Bronchial epithelial cell (primary cell): ENCODE measurements around the gene PDGFC. TPM values are rescaled to one million over a fixed set of nuclear protein-coding genes. Genes with fewer than 3 reads are reported as not detected.
"Not testable (repeated sequence)": the region's sequence is repeated elsewhere in the genome, so short reads cannot be mapped to it uniquely, and the experiment has no call there.

Experiments
- DNase-seq: peaks from one replicate; pipeline ENCODE4 v3.0.0-alpha.2; 2010; ENCODE audit warnings: low read depth
- FAIRE-seq: peaks from 2 replicates; lab custom pipeline; 2011; peaks lifted over from hg19 to GRCh38; lab: Jason Lieb, UNC
- H3K27me3 ChIP-seq: 2 replicates; pipeline ENCODE4 v1.5.1; 2011; ENCODE audit warnings: low read length; ENCODE audit not compliant: control insufficient read depth, insufficient read depth
- H3K36me3 ChIP-seq: 2 replicates; pipeline ENCODE4 v1.5.1; 2011; ENCODE audit warnings: low read length; ENCODE audit not compliant: control insufficient read depth, insufficient read depth
- H3K4me3 ChIP-seq: 2 replicates; pipeline ENCODE4 v1.5.1; 2011; ENCODE audit warnings: mild to moderate bottlenecking, low read depth, low read length, control low read depth
- total RNA-seq: library from RNA; depleted of rRNA; stranded (reverse); fragments of >200 nt; gene quantifications from 2 replicates; pipeline ENCODE4 v1.2.1, GENCODE V29; 2014
- TF ChIP-seq, protein P1 (sequence below): IDR thresholded peaks from 2 replicates; pipeline ENCODE4 v1.5.1; 2011; ENCODE audit warnings: mild to moderate bottlenecking, moderate library complexity, low read length, control low read depth, inconsistent platforms; ENCODE audit not compliant: insufficient read depth, severe bottlenecking

The PDGFC gene
- total RNA-seq, 1 donor from 2014 or later, result 38.7 TPM

DNA sequence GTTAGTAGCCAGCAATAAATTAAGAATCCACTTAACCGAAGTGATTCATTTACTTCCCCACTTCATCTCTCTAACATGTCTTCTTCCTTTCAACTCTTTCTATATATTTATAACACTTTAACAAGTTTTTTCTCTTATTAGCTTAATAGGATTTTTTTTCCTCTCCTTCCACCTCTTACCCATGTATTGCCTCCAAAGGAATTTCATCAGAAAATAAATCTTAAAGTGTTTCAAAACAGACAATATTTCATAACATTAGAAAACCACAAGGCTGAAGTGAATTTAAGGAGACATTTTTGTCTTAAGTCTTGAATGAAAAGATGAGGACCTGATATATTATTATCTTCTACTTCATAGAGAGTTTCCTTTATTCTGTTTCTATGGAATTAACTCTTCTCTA, 101.5 kb downstream of the PDGFC start:
- DNase-seq (no peak), FAIRE-seq (no peak)
- H3K36me3 ChIP-seq, result no peaks in the 10 kb centered on the region
- no peak overlapping the region for H3K4me3 ChIP-seq
- TF ChIP-seq, protein P1, sequence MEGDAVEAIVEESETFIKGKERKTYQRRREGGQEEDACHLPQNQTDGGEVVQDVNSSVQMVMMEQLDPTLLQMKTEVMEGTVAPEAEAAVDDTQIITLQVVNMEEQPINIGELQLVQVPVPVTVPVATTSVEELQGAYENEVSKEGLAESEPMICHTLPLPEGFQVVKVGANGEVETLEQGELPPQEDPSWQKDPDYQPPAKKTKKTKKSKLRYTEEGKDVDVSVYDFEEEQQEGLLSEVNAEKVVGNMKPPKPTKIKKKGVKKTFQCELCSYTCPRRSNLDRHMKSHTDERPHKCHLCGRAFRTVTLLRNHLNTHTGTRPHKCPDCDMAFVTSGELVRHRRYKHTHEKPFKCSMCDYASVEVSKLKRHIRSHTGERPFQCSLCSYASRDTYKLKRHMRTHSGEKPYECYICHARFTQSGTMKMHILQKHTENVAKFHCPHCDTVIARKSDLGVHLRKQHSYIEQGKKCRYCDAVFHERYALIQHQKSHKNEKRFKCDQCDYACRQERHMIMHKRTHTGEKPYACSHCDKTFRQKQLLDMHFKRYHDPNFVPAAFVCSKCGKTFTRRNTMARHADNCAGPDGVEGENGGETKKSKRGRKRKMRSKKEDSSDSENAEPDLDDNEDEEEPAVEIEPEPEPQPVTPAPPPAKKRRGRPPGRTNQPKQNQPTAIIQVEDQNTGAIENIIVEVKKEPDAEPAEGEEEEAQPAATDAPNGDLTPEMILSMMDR, result no peak
- no peaks in the 10 kb centered on the region for H3K27me3 ChIP-seq

DNA sequence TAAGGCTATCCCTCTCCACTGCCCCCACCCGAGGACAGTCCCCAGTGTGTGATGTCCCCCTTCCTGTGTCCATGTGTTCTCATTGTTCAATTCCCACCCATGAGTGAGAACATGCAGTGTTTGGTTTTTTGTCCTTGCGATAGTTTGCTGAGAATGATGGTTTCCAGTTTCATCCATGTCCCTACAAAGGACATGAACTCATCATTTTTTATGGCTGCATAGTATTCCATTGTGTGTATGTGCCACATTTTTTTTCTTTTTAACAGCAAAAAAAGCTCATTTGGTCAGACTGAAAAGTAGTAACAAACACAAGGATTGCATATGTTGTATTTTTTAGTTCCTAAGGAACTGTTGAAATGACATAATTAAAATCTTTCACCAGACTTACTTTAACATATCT, 105.5 kb downstream of the PDGFC start:
- H3K4me3 ChIP-seq, FAIRE-seq, DNase-seq, H3K36me3 ChIP-seq, H3K27me3 ChIP-seq: not testable (repeated sequence)

DNA sequence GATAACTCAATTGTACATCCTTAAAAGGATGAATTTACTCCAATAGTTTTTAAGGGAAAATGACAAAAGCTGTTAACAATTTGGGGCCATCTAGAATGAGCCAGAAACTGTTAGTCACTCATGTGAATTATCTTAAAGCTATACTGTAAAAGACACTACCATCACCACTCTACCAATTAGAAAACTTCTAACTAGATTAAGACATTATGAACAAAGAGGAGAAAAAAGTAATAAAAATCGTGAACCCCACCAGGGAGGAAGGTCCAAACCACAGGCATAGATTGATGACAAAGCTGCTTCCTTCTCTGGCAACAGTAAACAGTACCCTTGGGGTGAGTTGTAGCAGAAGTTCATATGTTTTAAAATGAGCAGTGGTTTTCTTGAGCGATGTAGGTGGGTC, 106.1 kb downstream of the PDGFC start:
- TF ChIP-seq, protein P1, result no peak
- Histone ChIP-seq H3K36me3 (no peaks in the 10 kb centered on the region), H3K27me3 (no peaks in the 10 kb centered on the region), H3K4me3 (no peak overlapping the region)
- DNase-seq (no peak), FAIRE-seq (no peak)

GRCh38 chr4:156858071-156858470, 113.5 kb downstream of the PDGFC start:
- no peak for DNase-seq
- no peak for FAIRE-seq
- Histone ChIP-seq H3K27me3 (no peaks in the 10 kb centered on the region), H3K4me3 (no peak overlapping the region), H3K36me3 (no peaks in the 10 kb centered on the region)
- TF ChIP-seq, protein P1, result no peak

DNA sequence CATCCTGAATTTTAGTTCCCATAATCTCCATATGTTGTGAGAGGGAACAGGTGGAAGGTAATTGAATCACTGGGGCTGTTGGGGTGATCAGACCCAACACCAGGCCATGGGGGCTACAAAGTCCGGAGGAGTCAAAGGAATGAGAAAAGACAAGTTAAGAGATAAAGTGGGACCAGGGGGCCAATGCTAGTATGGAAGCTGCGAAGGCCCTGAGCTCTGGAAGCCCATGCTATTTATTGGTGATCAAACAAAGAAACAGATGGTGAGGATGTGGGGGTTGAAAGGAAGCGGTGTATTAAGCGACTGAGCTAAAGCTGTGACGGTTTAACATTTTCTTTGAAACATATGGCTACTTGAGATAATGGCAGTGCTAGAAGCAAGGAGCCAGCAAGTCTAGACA, 132.8 kb downstream of the PDGFC start:
- TF ChIP-seq, protein P1, result no peak
- Histone ChIP-seq H3K4me3 (no peak overlapping the region), H3K27me3 (no peaks in the 10 kb centered on the region), H3K36me3 (no peaks in the 10 kb centered on the region)
- DNase-seq, result no peak
- FAIRE-seq, result no peak

- H3K36me3 ChIP-seq, result no peaks in the 10 kb centered on the region
- FAIRE-seq (no peak), DNase-seq (no peak)
- no peaks in the 10 kb centered on the region for H3K27me3 ChIP-seq
- TF ChIP-seq, protein P1, result no peak
- H3K4me3 ChIP-seq, result no peak overlapping the region
Measured at GRCh38 chr4:156837625-156838345, 133.8 kb downstream of the PDGFC start.
